Calu3 (cell line): ENCODE measurements around the gene ITPKB. TPM values are rescaled to one million over a fixed set of nuclear protein-coding genes. Genes with fewer than 3 reads are reported as not detected.

ENCODE experiments used
- BruUV-seq: library from RNA; stranded (reverse); fragments of 400-500 nt; replicated peaks from 2 replicates; lab custom pipeline; 2021; lab: Mats Ljungman, UMichigan
- CTCF ChIA-PET: fragments of 300-600 bp; sonication (Branson Sonifier 250); formaldehyde crosslinking; loops from one replicate; lab custom pipeline; 2022; ENCODE audit warnings: antibody characterized with exemption; lab: Charles Lee
- DNase-seq: peaks from one replicate; pipeline ENCODE4 v3.0.0; 2022
- H3K27ac Mint-ChIP-seq: one replicate; pipeline ENCODE4 v1.8.0; 2022; ENCODE audit warnings: mixed read lengths; ENCODE audit not compliant: unreplicated experiment
- H3K27me3 Mint-ChIP-seq: one replicate; pipeline ENCODE4 v1.8.0; 2022; ENCODE audit warnings: mixed read lengths; ENCODE audit not compliant: unreplicated experiment
- H3K36me3 Mint-ChIP-seq: one replicate; pipeline ENCODE4 v1.8.0; 2022; ENCODE audit warnings: mild to moderate bottlenecking, moderate library complexity, mixed read lengths; ENCODE audit not compliant: insufficient read depth, unreplicated experiment
- H3K4me1 Mint-ChIP-seq: one replicate; pipeline ENCODE4 v1.8.0; 2022; ENCODE audit warnings: mild to moderate bottlenecking, low read depth, mixed read lengths; ENCODE audit not compliant: unreplicated experiment
- H3K4me3 Mint-ChIP-seq: one replicate; pipeline ENCODE4 v1.8.0; 2022; ENCODE audit warnings: mild to moderate bottlenecking, low read depth, moderate library complexity, mixed read lengths; ENCODE audit not compliant: unreplicated experiment
- H3K9me3 Mint-ChIP-seq: one replicate; pipeline ENCODE4 v1.8.0; 2022; ENCODE audit warnings: low read depth, mixed read lengths; ENCODE audit not compliant: unreplicated experiment
- CTCF ChIP-seq: fragments of 200-600 bp; IDR thresholded peaks from one replicate; pipeline ENCODE4 v1.8.0; 2022; ENCODE audit warnings: antibody characterized with exemption; ENCODE audit not compliant: unreplicated experiment
- intact Hi-C: fragments of 100-400 bp; cut with micrococcal nuclease; formaldehyde crosslinking; loops from one replicate; pipeline ENCODE4 v1.10.0; 2022; ENCODE audit not compliant: unreplicated experiment
- total RNA-seq: library from RNA; stranded (reverse); gene quantifications from 2 replicates; pipeline ENCODE4 v1.2.3, GENCODE V29; 2022

ITPKB gene
- total RNA-seq, 1 experiment from 2014 or later, result 11.8 TPM

- no TSS peak for BruUV-seq
- H3K4me3 Mint-ChIP-seq, result no peak overlapping the region
- CTCF ChIA-PET, result interaction anchor here (1.3 kb wide), 1 partner anchor 10 kb away, joined by 3 read pairs; no protein-coding TSS in a partner anchor
- no peaks in the 10 kb centered on the region for H3K27me3 Mint-ChIP-seq
- H3K36me3 Mint-ChIP-seq, result no peaks in the 10 kb centered on the region
- TF ChIP-seq CTCF, result no peak
- intact Hi-C loops, result no loop called here
- no peak overlapping the region for H3K27ac Mint-ChIP-seq
- H3K9me3 Mint-ChIP-seq, result no peaks in the 10 kb centered on the region
- DNase-seq, result no peak
- peaks cover 10% of the 10 kb centered on the region for H3K4me1 Mint-ChIP-seq
These were observed 9.0 kb downstream of the ITPKB start for GRCh38 chr1:226730071-226730470.

- H3K27ac Mint-ChIP-seq, result no peak overlapping the region
- no peaks in the 10 kb centered on the region for H3K9me3 Mint-ChIP-seq
- DNase-seq, result no peak
- CTCF ChIA-PET, result interaction anchor here (1.0 kb wide), 1 partner anchor 16 kb away, joined by 4 read pairs; no protein-coding TSS in a partner anchor
- no peak for TF ChIP-seq CTCF
- peaks cover 26% of the 10 kb centered on the region for H3K4me1 Mint-ChIP-seq
- intact Hi-C loops, result no loop called here
- no peaks in the 10 kb centered on the region for H3K27me3 Mint-ChIP-seq
- no peaks in the 10 kb centered on the region for H3K36me3 Mint-ChIP-seq
- H3K4me3 Mint-ChIP-seq, result no peak overlapping the region
- no TSS peak for BruUV-seq
These were observed 10.6 kb downstream of the ITPKB start for GRCh38 chr1:226728448-226728847.

- CTCF ChIA-PET, result interaction anchor here (0.5 to 0.7 kb wide), 2 partner anchors 22 to 500 kb away, joined by 4 read pairs; no protein-coding TSS in a partner anchor
- no TSS peak for BruUV-seq
- no peaks in the 10 kb centered on the region for H3K9me3 Mint-ChIP-seq
These were observed 13.2 kb downstream of the ITPKB start for GRCh38 chr1:226725897-226726267.

GRCh38 chr1:226723657-226724532, 15.2 kb downstream of the ITPKB start:
- TF ChIP-seq CTCF, result no peak
- H3K36me3 Mint-ChIP-seq, result no peaks in the 10 kb centered on the region
- peaks cover 36% of the 10 kb centered on the region for H3K4me1 Mint-ChIP-seq
- no peak overlapping the region for H3K4me3 Mint-ChIP-seq
- no peak overlapping the region for H3K27ac Mint-ChIP-seq
- peak; percentile 44 for DNase-seq
- CTCF ChIA-PET, result interaction anchor here (0.5 kb wide), 1 partner anchor 89 kb away, joined by 5 read pairs; no protein-coding TSS in a partner anchor
- H3K27me3 Mint-ChIP-seq, result no peaks in the 10 kb centered on the region
- H3K9me3 Mint-ChIP-seq, result no peaks in the 10 kb centered on the region
- intact Hi-C loops, result loop anchor here (2.0 kb wide), 1 partner anchor 15 kb away; the partner anchor contains the start of gene ITPKB
- no TSS peak for BruUV-seq

More at GRCh38 chr1:226725897-226726267, 13.2 kb downstream of the ITPKB start:
- TF ChIP-seq CTCF, result no peak
- no peak for DNase-seq
- Mint-ChIP-seq H3K36me3 (no peaks in the 10 kb centered on the region), H3K4me1 (peaks cover 24% of the 10 kb centered on the region), H3K4me3 (no peak overlapping the region), H3K27ac (no peak overlapping the region), H3K27me3 (no peaks in the 10 kb centered on the region)
- intact Hi-C loops, result no loop called here
